HepG2 (cell line): ENCODE results near the gene KRT71. TPM values are rescaled to one million over a fixed set of nuclear protein-coding genes. Genes with fewer than 3 reads are reported as not detected.

Source experiments
- ATAC-seq: fragments of 200-7000 bp; cut with Tn5 transposase; 3 replicates; pipeline ENCODE4 v1.9.1; 2020; ENCODE audit warnings: mild to moderate bottlenecking, moderate library complexity
- BruUV-seq: library from RNA; stranded (reverse); fragments of 400-500 nt; replicated peaks from 2 replicates; lab custom pipeline; 2021; lab: Mats Ljungman, UMichigan
- CTCF ChIA-PET: fragments of 300-600 bp; formaldehyde crosslinking; extraction: SDS; loops from one replicate; lab custom pipeline; 2021; ENCODE audit warnings: low total read pairs, inconsistent platforms, low intra/inter-chr PET ratio; lab: Yijun Ruan, JAX
- POLR2A ChIA-PET: fragments of 350-600 bp; sonication (Branson Sonifier 250); formaldehyde crosslinking; loops from one replicate; lab custom pipeline; 2020; ENCODE audit warnings: antibody characterized with exemption, inconsistent platforms; lab: Yijun Ruan, JAX
- DNase-seq: peaks from one replicate; pipeline ENCODE4 v3.0.0-alpha.2; 2015; ENCODE audit warnings: low spot score
- FAIRE-seq: peaks from 3 replicates; lab custom pipeline; 2011; peaks lifted over from hg19 to GRCh38; lab: Jason Lieb, UNC
- H2AFZ ChIP-seq: one replicate; pipeline ENCODE4 v1.6.1; 2011; ENCODE audit warnings: low read length, inconsistent platforms
- H3K27ac ChIP-seq: fragments of 300-600 bp; 3 replicates; pipeline ENCODE4 v1.8.0; 2011; ENCODE audit warnings: mixed run types, mild to moderate bottlenecking, mixed read lengths, low read length, inconsistent platforms; ENCODE audit not compliant: insufficient read depth; ENCODE audit errors: extremely low read length
- H3K27me3 ChIP-seq, 2 experiments: fragments of 200-600 bp in 1 of 2; 2 replicates in 1 of 2; 3 replicates in 1 of 2; pipeline versions ENCODE4 v1.6.0 to v1.8.0; 2011; ENCODE audit warnings: low read length in 2 of 2, mild to moderate bottlenecking in 2 of 2, moderate library complexity in 2 of 2, inconsistent platforms in 1 of 2; ENCODE audit not compliant: insufficient read depth in 2 of 2, control insufficient read depth in 1 of 2
- H3K36me3 ChIP-seq, 2 experiments: fragments of 200-600 bp in 1 of 2; replicated peaks in 1 of 2; 2 replicates in 1 of 2; 3 replicates in 1 of 2; pipeline versions ENCODE4 v1.5.1 to v1.8.0; 2011; ENCODE audit warnings: low read length in 2 of 2, inconsistent platforms in 1 of 2; ENCODE audit not compliant: insufficient read depth in 2 of 2, control insufficient read depth in 1 of 2
- H3K4me1 ChIP-seq: 2 replicates; pipeline ENCODE4 v1.5.1; 2012; ENCODE audit warnings: low read length, inconsistent platforms; ENCODE audit not compliant: insufficient read depth
- H3K4me2 ChIP-seq: 2 replicates; pipeline ENCODE4 v1.6.0; 2011; ENCODE audit warnings: low read depth, low read length, inconsistent platforms
- H3K4me3 ChIP-seq, 3 experiments: fragments of 200-600 bp in 1 of 3; sonication (generic), shearing (Covaris generic) in 1 of 3; replicated peaks in 1 of 3; 2 replicates each; pipeline ENCODE4 v1.5.1; 2011 to 2016; ENCODE audit warnings: low read length in 3 of 3, inconsistent platforms in 2 of 3, low read depth in 2 of 3, mild to moderate bottlenecking in 2 of 3, control low read depth in 1 of 3, mixed read lengths in 1 of 3; ENCODE audit not compliant: insufficient read depth in 1 of 3
- H3K79me2 ChIP-seq: one replicate; pipeline ENCODE4 v1.6.1; 2011; ENCODE audit warnings: low read length, inconsistent platforms; ENCODE audit not compliant: insufficient read depth
- H3K9ac ChIP-seq: 2 replicates; pipeline ENCODE4 v1.6.0; 2011; ENCODE audit warnings: mild to moderate bottlenecking, low read depth, low read length, inconsistent platforms; ENCODE audit not compliant: insufficient read depth
- H3K9me3 ChIP-seq: 2 replicates; pipeline ENCODE4 v1.5.1; 2012; ENCODE audit warnings: mild to moderate bottlenecking, low read length
- H4K20me1 ChIP-seq: 2 replicates; pipeline ENCODE4 v1.6.0; 2011; ENCODE audit warnings: inconsistent platforms, mild to moderate bottlenecking, low read length, moderate library complexity; ENCODE audit not compliant: insufficient read depth
- ESRRA ChIP-seq: sonication (generic); formaldehyde crosslinking; IDR thresholded peaks from 2 replicates; pipeline ENCODE4 v1.5.1; 2020; ENCODE audit warnings: mild to moderate bottlenecking, low read depth, missing genetic modification reagents
- KDM1A ChIP-seq: IDR thresholded peaks from 2 replicates; pipeline ENCODE4 v1.6.1; 2016; ENCODE audit warnings: missing compliant biosample characterization
- PCBP1 ChIP-seq: fragments of 200-400 bp; formaldehyde crosslinking; IDR thresholded peaks from 2 replicates; pipeline ENCODE4 v1.6.1; 2017; ENCODE audit warnings: mild to moderate bottlenecking, low read depth, low read length, borderline replicate concordance
- REXO4 ChIP-seq: sonication (generic); formaldehyde crosslinking; IDR thresholded peaks from 2 replicates; pipeline ENCODE4 v1.8.0; 2022; ENCODE audit warnings: missing genetic modification reagents, mild to moderate bottlenecking, borderline replicate concordance
- RXRB ChIP-seq: IDR thresholded peaks from 2 replicates; pipeline ENCODE4 v1.6.1; 2016; ENCODE audit warnings: borderline replicate concordance, missing genetic modification reagents, missing compliant biosample characterization
- ZIK1 ChIP-seq: sonication (generic); formaldehyde crosslinking; IDR thresholded peaks from 2 replicates; pipeline ENCODE4 v1.5.0; 2020; ENCODE audit warnings: mild to moderate bottlenecking, low read depth, missing genetic modification reagents, borderline replicate concordance
- ZNF256 ChIP-seq: sonication (generic); formaldehyde crosslinking; conservative IDR thresholded peaks from 2 replicates; pipeline ENCODE4 v1.4.0; 2020; ENCODE audit warnings: missing genetic modification reagents
- ZNF605 ChIP-seq: sonication (generic); formaldehyde crosslinking; IDR thresholded peaks from 2 replicates; pipeline ENCODE4 v1.8.0; 2022; ENCODE audit warnings: mild to moderate bottlenecking, missing genetic modification reagents
- ZNF737 ChIP-seq: sonication (generic); formaldehyde crosslinking; IDR thresholded peaks from 2 replicates; pipeline ENCODE4 v1.5.0; 2020; ENCODE audit warnings: missing genetic modification reagents, mild to moderate bottlenecking, borderline replicate concordance
- ZSCAN9 ChIP-seq: IDR thresholded peaks from 2 replicates; pipeline ENCODE4 v1.6.1; 2016; ENCODE audit warnings: borderline replicate concordance
- WGBS: methylation state at CpG from one replicate; pipeline ENCODE4 v1.1.6; 2017; ENCODE audit warnings: low lambda C conversion rate; 5-methylcytosine and 5-hydroxymethylcytosine counted together
- in situ Hi-C: cut with HindIII; loops from 2 replicates; pipeline ENCODE4 v1.10.0; 2017; ENCODE audit warnings: low pct_unique_long_range_greater_than_20kb; ENCODE audit not compliant: extremely low pct_ligation_motif_present
- intact Hi-C: fragments of 100-400 bp; cut with micrococcal nuclease; formaldehyde crosslinking; loops from one replicate; pipeline ENCODE4 v1.10.0; 2022; ENCODE audit not compliant: unreplicated experiment
- polyA plus RNA-seq, 8 experiments: library from polyadenylated mRNA; depleted of rRNA in 3 of 8; stranded (reverse) in 7 of 8; unstranded in 1 of 8; fragments of >200 nt; fragmentation: Illumina TruSeq in 4 of 8; extraction: Trizol in 4 of 8; gene quantifications; 2 replicates each; pipeline versions ENCODE4 v1.2.1 to v1.2.3, GENCODE V29; 2011 to 2016; ENCODE audit warnings: low read depth in 4 of 8, missing spikeins in 1 of 8, mixed read lengths in 1 of 8; ENCODE audit not compliant: insufficient read depth in 1 of 8
- total RNA-seq, 5 experiments: library from RNA; depleted of rRNA; stranded (reverse); fragments of >200 nt; fragmentation: Illumina TruSeq; extraction: Trizol; gene quantifications; 2 replicates each; pipeline ENCODE4 v1.2.3, GENCODE V29; 2016; ENCODE audit warnings: low read depth in 1 of 5
- TF ChIP-seq, protein P1 (sequence below): sonication (generic); formaldehyde crosslinking; IDR thresholded peaks from 2 replicates; pipeline ENCODE4 v1.4.0; 2020; ENCODE audit warnings: missing genetic modification reagents
- TF ChIP-seq, protein P2 (sequence below): sonication (generic); formaldehyde crosslinking; IDR thresholded peaks from 2 replicates; pipeline ENCODE4 v1.4.0; 2020; ENCODE audit warnings: mild to moderate bottlenecking, low read depth, missing genetic modification reagents
- TF ChIP-seq, protein P3 (sequence below): sonication (generic); formaldehyde crosslinking; IDR thresholded peaks from 2 replicates; pipeline ENCODE4 v1.4.0; 2020; ENCODE audit warnings: missing genetic modification reagents, borderline replicate concordance

KRT71 gene
- total and polyA plus RNA-seq, 2 of the 13 experiments (the other 11 are each of a cell fraction or from before 2014, with no cell fraction given) = not detected

DNA sequence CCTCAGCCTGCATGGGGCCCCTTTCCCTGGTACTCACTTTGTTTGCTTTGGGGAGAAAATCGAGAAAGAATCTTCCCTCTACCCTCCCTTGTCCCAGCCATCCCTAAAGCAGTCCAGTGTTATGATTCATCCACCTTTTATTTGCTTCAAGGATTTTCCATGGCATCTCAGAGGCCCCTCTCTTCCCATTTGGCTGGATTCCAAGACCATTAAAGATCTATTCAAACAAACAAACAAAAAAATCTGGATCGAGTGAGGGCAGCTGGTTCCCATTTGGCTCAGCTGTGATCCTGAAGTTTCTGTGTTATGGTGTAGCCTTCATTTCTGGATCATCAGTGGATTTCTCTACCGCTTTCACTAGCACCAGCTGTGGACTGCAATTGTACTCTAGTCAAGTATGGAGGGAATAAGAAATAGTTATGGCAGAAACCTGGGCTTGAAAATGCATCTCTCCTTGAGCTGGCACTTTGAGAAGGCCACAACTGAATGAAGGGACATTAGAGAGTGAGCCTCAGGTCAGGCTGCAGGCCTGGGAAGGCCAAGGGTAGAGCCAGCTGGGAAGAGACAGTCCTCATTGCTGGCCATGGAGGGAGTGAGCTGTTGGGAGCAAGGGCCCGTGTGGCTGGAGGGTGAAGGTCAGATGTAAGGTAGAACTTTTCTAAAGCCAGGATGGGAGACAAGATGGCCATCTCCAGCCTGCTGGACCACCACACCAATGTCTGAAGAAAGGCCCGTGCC, 13.7 kb downstream of the KRT71 start (continued):
- TF ChIP-seq KDM1A (CRISPR knock-in tag) (no peak), RXRB (CRISPR knock-in tag) (no peak), REXO4 (no peak), ZNF605 (CRISPR knock-in tag) (no peak)
- TF ChIP-seq, all 625 proteins: peak for 0

DNA sequence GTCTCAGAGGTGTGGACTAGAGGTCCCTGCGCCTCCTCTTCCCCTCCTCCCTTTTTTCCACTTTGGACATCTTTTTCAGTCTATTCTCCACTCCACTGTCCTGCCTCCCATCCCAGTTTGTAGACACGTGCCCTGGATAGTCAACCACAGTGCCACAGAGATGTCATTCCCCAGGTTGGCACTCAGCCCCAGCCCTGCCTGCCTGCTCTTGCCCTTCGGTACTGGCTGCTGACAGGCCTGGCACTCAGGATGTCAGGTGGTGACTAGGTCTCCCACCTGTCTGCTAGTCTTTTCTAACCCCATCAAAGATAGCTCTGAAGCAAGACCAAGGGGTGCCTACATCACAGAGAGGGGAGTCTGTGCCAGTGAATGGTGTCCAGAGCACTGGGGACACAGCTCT, 15.8 kb downstream of the KRT71 start:
- H3K4me3 ChIP-seq = no peak overlapping the region
- H3K27ac ChIP-seq = no peak overlapping the region
- peaks cover 2 to 11% of the 10 kb centered on the region in 2 experiments; a peak in 2 of 5 replicates for H3K27me3 ChIP-seq
- ChIA-PET POLR2A (no interaction called here), CTCF (no interaction called here)
- in situ Hi-C loops (loop anchor here (25.0 kb wide), 1 partner anchor 400 kb away; no protein-coding TSS in a partner anchor), intact Hi-C loops (no loop called here)
- H4K20me1 ChIP-seq = no peaks in the 10 kb centered on the region
- BruUV-seq = no TSS peak
- H3K9ac ChIP-seq = no peak overlapping the region
- H3K4me2 ChIP-seq = no peak overlapping the region
- no peaks in the 10 kb centered on the region for H3K9me3 ChIP-seq
- no peaks in the 10 kb centered on the region for H3K4me1 ChIP-seq
- 13% methylated on average over 3 of the region's 3 CpGs for WGBS
- no peak overlapping the region for H2AFZ ChIP-seq
- DNase-seq = no peak
- no peak for ATAC-seq
- FAIRE-seq = no peak
- H3K79me2 ChIP-seq = no peaks in the 10 kb centered on the region
- no peaks in the 10 kb centered on the region for H3K36me3 ChIP-seq
- no peak for TF ChIP-seq PCBP1
- TF ChIP-seq ZIK1 = no peak
- TF ChIP-seq ZSCAN9 = no peak
- TF ChIP-seq, protein P1, sequence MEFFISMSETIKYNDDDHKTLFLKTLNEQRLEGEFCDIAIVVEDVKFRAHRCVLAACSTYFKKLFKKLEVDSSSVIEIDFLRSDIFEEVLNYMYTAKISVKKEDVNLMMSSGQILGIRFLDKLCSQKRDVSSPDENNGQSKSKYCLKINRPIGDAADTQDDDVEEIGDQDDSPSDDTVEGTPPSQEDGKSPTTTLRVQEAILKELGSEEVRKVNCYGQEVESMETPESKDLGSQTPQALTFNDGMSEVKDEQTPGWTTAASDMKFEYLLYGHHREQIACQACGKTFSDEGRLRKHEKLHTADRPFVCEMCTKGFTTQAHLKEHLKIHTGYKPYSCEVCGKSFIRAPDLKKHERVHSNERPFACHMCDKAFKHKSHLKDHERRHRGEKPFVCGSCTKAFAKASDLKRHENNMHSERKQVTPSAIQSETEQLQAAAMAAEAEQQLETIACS (CRISPR knock-in tag) = no peak
- no peak for TF ChIP-seq ZNF737 (CRISPR knock-in tag)
- TF ChIP-seq, protein P2, sequence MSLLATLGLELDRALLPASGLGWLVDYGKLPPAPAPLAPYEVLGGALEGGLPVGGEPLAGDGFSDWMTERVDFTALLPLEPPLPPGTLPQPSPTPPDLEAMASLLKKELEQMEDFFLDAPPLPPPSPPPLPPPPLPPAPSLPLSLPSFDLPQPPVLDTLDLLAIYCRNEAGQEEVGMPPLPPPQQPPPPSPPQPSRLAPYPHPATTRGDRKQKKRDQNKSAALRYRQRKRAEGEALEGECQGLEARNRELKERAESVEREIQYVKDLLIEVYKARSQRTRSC (CRISPR knock-in tag) = no peak
- TF ChIP-seq ZNF256 (CRISPR knock-in tag) = no peak
- TF ChIP-seq, protein P3, sequence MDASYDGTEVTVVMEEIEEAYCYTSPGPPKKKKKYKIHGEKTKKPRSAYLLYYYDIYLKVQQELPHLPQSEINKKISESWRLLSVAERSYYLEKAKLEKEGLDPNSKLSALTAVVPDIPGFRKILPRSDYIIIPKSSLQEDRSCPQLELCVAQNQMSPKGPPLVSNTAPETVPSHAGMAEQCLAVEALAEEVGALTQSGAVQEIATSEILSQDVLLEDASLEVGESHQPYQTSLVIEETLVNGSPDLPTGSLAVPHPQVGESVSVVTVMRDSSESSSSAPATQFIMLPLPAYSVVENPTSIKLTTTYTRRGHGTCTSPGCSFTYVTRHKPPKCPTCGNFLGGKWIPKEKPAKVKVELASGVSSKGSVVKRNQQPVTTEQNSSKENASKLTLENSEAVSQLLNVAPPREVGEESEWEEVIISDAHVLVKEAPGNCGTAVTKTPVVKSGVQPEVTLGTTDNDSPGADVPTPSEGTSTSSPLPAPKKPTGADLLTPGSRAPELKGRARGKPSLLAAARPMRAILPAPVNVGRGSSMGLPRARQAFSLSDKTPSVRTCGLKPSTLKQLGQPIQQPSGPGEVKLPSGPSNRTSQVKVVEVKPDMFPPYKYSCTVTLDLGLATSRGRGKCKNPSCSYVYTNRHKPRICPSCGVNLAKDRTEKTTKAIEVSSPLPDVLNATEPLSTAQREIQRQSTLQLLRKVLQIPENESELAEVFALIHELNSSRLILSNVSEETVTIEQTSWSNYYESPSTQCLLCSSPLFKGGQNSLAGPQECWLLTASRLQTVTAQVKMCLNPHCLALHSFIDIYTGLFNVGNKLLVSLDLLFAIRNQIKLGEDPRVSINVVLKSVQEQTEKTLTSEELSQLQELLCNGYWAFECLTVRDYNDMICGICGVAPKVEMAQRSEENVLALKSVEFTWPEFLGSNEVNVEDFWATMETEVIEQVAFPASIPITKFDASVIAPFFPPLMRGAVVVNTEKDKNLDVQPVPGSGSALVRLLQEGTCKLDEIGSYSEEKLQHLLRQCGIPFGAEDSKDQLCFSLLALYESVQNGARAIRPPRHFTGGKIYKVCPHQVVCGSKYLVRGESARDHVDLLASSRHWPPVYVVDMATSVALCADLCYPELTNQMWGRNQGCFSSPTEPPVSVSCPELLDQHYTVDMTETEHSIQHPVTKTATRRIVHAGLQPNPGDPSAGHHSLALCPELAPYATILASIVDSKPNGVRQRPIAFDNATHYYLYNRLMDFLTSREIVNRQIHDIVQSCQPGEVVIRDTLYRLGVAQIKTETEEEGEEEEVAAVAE (CRISPR knock-in tag) = no peak
- no peak for TF ChIP-seq ESRRA
